KBM-7 (cell line): Measurements from ENCODE around the gene IHH.

Source experiments
- DNase-seq: peaks from one replicate; pipeline ENCODE4 v3.0.0-alpha.2; 2015
- in situ Hi-C: fragments of 300-500 bp; cut with MboI; formaldehyde crosslinking; loops from 2 replicates; pipeline ENCODE4 v1.14.3; 2020; ENCODE audit warnings: low sequenced_read_pairs, low pct_unique_long_range_greater_than_20kb, mixed read lengths

The IHH gene

DNA sequence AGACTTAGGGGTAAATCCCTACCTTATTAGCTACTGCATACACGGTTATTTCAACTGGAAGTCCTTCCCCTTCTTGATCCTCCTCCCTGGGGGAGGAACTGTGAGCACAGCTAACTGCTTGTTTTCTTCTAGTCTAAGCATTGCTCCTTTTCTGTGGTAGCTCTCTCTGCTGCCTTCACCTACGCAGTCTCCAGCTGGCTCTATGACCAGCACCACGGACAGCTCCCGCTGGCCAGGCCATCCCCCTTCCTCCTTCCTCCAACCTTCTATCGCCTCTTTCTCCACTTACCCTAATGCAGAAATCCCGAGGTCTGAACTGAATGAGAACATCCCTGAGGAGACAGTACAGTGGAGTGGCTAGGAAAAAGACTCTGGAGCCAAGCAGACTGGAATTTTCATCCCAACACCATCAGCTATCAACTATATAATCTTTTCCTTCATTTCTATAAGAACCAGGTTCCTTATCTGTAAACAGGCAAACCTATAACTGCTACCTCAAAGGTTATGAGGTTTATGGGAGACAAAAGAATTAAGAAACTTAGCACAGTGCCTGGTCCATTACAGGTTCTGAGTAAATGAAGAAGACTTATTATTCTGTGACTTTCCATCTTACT is 14.7 kb downstream of the IHH start:
- in situ Hi-C loops = no loop called here
- DNase-seq = peak; percentile 63

DNA sequence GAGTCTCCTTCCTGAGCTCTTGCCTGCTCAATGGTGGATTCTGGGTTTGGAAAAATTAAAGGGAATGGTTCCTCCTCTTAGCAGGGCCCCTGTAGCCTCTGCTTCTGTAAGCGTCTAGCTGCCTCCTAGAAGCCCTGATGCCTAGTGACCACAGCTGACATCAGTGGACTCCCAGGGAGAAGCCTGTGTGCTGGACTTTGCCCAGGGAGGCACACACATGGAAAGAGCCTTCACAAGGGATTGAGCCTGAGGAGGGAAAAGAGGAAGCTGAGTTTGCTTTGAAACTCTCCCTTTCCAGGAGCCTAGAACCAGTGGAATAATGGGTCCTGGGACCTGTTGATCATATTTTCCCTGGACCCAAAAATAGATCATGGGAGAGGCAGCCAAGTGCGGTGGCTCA is 18.0 kb downstream of the IHH start:
- in situ Hi-C loops = no loop called here

DNA sequence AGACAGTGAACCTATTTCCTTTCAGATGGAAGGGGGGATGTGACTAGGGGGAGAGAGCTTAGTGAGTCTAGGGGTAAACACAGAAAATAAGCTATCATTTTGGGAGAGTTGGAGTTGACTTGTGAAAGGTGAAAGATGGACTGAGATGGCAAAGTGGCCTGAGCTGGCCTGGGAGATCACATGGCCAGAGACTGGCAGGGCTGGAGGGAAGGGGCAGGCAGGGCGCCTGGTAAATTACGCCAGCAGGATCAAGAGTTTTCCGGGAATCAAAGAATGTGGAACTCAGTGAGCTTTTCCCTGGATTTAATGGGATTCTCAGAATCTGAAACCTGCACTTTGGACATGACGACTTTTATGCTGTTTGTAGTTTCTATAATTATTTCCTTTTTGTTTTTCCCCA is 18.6 kb downstream of the IHH start:
- in situ Hi-C loops = no loop called here
- no peak for DNase-seq

More for the DNA sequence above, 18.0 kb downstream of the IHH start:
- DNase-seq = no peak

DNA sequence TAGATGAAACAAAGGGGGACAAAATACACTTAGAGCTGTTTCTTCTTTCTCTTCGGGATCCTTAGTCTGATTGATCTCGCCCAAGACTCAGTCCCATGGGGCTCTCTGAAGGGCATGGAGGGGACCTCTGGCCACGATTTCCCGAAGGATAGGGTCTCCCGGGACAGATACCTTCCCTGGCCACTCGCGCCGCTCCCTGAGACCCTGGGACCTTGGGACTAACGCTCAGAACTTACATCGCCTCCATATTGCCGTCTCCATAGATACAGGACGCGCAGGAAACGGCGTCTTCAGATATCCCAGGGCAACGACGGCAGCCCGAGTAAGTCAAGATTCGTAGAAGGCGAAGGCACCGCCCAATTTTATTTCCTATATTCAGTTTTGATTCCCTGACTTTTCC is 19.5 kb downstream of the IHH start, which contains the start of gene CFAP65:
Gene CFAP65, minus strand, starts transcription at position 265 of the 400 bp plus-strand sequence. CDS start 2,468 bp downstream, outside the sequence.
- no peak for DNase-seq
- in situ Hi-C loops = no loop called here

DNA sequence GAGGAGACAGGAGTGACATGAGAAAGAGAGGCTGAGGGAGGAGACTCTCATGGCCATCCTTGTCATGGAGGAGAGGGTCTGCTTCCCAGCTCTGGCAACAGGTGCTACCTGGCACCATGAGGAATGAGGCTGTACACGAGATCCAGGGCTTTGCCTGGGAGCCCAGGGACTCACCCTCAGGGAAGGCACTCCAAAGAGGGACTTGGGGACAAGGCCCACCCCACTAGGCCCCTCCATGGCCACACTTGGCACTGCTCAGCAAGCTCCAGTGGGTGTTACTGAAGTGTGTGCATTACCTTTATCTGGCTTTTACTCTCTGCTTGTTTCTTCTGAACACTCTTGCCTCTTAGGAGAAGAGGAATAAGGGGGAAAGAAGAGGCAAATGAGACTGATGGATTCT is 22.1 kb downstream of the IHH start:
- in situ Hi-C loops = no loop called here
- DNase-seq = no peak

DNA sequence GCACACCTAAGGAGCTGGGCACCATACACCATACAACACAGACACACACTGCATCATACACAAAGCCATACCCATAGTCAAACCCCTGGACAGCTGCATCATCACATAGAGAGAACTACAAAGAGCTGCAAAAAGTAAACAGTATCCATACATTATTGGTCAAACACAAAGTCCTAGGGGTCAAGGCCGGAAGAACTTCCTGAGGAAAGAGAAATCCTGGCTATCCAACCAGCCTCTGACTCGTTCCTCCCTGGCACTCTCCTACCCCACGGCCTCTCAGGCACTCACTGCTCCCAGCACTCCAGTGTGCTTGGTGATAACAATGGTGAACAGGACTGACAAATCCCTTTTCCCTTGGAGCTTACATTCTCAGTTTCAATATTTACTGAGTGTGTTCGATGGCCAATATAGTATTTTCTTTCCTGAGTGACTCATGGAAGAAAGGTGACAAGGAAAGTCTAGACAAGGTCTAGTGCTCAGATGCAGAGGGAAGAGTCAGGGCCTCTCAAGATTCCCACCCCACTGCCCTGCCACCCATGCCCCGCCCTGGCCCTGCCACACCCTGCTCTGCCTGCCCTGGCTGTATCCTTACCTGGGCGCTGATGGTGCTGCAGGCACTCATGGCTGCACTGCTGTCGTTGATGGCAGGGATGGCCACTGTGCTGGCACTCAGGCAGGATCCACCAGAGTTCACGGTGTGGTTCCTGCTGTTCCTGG is 22.8 kb downstream of the IHH start:
- in situ Hi-C loops = no loop called here
- DNase-seq = no peak

DNA sequence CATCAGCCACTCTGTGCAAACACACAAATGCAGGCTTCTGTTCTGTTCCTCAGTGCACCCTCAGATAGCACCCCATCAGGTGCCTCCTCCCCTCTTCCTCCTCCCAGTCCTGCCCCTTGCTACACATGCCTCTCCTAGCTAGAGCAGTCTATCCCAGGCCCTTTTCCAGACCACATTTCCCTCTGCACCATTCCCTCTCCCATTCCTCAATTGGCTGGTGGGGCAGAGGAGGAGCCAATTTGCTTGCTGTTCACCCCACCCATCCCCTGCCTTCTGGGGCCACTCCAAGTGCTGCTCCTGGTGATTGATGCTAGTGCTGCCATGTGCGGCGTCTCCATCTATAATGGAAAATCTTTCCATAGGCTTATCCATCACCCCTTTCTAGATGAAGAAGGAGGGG is 24.8 kb downstream of the IHH start:
- in situ Hi-C loops = no loop called here

DNA sequence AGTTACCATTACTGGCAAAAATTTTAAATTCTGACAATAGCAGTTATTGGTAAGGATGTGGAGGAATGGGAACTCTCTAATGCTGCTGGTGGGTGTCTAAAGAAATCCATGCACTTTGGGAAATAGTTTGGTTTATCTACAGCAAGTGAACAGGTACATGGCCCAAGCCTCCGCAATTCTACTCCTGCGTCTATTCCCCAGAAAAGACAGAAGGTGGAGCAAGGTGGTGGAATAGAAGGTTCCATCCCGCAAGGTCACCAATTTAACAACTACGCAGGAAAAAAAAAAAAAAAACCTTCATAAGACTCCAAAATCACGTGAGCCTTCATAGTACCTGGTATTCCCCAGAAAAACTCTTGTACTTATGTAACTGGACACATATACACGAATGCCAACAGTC is 25.9 kb downstream of the IHH start:
- in situ Hi-C loops = no loop called here
- DNase-seq = no peak

More for the DNA sequence above, 24.8 kb downstream of the IHH start:
- DNase-seq = no peak

DNA sequence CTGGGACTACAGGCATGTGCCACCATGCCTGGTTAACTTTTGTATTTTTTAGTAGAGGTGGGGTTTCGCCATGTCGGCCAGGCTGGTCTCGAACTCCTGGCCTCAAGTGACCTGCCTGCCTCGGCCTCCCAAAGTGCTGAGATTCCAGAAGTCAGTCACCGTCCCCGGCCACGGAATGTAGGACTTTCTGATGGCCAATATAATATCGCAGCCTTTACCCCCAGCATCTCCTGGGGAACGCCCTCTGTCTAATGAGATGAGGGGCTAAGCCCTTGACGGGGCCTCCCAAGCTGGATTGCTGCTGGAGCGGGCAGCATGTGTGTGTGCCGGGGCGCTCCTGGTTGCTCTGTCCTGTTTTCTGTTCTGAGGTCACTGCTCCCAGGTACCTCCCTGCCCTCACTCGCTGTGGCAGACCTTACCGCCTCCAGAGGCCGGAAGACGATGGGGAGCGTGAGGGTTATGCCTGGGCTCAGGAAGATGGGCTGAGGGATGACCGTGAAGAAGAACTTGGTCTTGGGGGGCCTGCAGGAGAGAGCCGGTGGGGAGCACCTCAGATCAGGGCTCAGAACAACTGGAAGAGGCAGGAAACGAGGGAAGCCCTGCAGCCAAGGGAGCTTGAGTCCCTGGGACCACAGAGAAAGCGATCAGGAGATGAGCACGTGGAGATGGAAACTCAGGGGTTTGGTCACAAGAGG is 28.5 kb downstream of the IHH start:
- in situ Hi-C loops = no loop called here
- no peak for DNase-seq

DNA sequence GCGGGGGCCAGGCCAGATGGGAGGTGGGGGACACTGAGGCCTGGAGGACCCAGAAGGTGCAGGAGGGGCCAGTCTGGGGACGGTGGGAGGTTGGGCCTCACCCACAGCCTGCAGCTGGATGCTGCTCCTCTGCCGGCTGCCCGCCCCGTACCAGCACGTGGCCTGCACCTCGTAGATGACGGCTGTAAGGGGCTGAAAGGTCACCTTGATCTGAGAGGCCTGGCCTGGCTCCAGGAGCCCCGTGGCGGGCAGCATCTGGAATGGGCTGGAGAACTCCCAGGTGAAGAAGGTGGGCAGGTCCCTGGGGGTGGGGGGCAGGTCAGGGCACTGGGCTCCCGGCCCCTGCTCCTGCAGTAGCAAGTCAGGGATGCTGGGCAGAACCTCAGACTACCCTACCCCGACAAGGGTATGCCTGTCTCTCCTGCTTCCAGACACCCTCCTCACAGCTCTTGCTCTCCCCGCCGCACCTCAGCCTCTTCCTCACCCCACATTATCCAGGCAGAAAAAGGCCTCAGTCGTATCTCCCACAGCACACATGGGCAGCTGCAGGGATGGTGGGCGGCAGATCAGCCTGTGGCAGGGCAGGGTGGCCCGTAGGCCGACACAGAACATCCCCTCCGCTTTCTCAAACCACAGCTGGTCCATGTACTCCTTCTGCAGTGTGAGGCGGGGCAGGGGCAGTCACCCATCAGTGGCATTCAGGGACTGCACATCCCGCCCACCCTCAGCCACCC is 29.5 kb downstream of the IHH start:
- in situ Hi-C loops = no loop called here
- no peak for DNase-seq

DNA sequence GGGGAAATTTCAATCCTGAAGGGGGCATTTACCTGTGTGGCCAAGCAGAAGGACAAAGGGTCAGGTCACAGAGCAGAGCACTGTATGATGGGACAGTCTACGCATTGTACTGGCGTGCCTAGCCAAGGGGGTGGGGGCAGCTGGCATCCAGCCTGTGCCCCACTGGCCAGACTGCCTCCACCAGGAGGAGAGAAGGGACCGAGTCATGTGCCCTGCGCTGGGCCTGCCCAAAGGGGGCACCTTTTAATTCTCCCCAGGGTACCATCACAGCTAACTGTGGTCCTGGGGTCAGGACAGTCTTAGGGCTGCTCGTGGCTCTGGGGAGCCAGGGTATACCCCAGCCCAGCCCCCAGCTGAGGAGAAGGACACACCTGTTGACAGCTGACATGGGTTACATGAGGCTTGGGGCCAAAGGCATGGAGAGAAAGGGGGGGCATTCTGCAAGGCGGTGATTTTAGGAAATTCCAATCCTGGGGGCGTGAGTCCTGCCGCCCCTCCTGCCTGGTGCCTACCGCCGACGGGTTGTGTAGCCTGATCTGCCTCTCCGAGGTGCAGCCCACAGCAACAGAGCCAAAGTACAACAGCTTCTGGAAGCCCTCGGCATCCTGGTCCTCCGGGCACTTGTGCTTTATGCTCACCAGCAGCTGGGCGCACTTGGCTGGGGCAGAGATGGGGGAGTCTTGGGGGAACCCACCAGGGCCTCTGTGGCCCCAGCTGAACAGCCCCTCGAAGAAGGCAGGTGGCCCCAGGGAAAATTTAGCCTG is 30.4 kb downstream of the IHH start:
- no peak for DNase-seq
- in situ Hi-C loops = no loop called here

DNA sequence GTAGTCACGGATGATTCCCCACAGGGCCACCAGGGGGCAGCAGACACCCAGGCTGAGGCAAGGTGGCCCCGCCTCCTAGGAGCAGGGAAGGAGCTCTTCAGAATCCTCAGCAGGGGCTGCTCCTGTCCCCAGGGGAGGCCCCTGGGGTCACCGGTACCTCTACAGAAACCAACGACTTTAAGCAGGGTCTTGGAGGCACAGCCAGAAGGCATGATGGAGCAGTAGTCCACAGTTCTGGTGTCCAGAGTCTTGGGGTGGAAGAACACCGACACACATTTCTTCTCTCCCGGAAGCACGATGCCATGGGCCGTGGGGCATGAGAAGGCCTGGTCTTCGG is 30.9 kb downstream of the IHH start:
- in situ Hi-C loops = no loop called here
- peak; percentile 70 for DNase-seq

DNA sequence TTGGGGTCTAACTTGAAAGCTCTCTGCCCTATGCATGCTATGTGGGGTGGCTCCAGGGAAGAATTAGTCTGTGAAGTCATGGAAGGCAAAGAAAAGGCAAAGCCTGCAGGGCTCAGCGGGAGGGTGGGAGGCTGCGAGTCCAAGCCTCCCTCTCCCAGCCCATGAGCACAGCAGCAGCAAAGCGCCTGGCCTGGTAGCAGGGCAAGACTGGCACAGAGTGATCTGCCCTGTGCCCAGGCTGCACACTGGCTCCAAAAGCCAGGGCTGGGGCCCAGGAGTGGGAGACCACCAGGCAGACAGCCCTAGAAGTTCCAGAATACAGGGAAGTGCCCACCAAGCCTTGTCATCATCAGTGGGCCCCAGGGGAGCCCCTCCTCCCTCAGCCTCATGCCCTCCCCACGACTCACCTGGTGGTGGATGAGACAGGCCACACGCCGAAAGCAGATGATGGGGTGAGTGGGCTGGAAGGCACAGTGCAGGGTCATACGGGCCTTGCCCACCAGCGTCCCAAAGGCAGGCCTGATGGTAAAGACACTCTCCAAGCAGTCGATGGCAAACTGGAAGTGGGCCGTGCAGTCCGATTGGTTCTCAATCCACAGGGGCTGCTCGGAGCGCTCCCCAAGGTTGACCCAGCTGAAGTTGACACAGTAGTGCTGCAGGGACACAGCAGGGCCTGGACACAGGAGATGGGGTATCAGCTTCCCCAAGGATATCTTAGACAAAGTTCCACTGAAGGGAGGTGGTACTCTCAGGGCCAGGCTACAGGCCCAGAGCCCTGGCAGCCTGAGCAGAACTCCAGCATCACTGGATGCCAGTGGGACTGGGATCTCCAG is 31.5 kb downstream of the IHH start:
- in situ Hi-C loops = no loop called here

DNA sequence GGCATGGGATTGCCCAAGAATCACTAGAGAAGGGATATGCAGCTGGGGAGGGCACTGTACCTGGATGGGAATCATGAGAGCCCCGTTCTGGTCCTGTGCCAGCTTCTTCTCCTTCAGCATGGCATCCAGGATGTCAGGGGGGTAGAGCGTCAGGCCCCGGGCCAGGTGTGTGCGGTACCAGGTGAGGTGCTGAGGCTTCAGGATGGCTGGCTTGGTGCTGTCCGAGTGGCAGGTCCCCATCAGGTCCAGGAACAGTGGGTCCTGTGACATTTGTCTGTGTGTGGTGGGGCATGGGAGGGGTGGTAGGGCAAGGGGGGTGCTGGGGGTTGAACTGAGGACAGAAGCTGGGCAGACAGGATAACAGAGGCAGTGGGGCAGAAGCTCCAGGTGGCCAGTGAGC is 32.6 kb downstream of the IHH start:
- in situ Hi-C loops = no loop called here
- no peak for DNase-seq

More for the DNA sequence above, 31.5 kb downstream of the IHH start:
- no peak for DNase-seq

DNA sequence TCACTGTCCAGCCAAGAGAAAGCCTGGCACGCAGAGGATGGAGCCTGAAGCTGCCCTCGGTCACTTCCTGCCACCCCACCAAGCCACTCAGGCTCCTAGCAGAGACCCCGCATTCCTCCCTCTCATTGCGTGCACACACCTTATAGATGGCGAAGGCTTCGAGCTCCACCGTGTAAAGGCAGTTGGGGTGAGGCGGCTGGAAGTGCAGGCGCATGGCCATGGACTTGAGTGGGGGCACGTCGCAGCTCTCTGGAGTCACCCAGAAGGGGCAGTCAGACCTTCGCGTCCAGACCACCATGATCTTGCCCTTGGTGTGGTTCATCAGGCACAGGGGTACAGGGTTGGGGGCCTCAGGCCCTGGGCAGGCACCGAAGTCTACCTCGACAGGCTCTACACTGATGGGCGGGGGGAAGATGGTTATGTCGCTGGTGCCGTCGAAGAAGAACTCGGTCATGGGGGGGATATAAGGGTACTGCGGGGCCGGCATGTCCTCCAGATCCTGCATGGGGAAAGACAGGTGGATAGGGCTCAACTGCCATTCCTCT is 33.1 kb downstream of the IHH start:
- in situ Hi-C loops = no loop called here
- no peak for DNase-seq

DNA sequence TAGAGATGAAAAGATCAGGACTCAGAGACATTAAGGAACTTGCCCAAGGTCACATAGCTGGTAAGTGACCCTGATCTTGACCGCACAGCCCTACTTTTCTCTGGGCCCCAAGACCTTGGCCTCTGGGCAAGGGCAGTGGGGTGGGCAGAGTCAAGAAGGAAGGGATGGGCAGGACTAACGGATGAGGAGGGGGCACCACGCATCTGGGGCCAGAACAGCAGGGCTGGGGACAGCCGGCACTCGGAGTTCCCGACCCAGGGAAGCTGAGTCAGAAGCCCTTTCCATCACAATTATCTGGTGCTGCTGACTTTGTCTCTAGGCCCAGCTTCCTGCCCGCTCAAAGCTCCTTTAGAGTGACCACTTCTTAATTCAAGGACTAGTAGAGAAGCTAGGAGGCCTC is 33.8 kb downstream of the IHH start:
- no peak for DNase-seq
- in situ Hi-C loops = no loop called here

DNA sequence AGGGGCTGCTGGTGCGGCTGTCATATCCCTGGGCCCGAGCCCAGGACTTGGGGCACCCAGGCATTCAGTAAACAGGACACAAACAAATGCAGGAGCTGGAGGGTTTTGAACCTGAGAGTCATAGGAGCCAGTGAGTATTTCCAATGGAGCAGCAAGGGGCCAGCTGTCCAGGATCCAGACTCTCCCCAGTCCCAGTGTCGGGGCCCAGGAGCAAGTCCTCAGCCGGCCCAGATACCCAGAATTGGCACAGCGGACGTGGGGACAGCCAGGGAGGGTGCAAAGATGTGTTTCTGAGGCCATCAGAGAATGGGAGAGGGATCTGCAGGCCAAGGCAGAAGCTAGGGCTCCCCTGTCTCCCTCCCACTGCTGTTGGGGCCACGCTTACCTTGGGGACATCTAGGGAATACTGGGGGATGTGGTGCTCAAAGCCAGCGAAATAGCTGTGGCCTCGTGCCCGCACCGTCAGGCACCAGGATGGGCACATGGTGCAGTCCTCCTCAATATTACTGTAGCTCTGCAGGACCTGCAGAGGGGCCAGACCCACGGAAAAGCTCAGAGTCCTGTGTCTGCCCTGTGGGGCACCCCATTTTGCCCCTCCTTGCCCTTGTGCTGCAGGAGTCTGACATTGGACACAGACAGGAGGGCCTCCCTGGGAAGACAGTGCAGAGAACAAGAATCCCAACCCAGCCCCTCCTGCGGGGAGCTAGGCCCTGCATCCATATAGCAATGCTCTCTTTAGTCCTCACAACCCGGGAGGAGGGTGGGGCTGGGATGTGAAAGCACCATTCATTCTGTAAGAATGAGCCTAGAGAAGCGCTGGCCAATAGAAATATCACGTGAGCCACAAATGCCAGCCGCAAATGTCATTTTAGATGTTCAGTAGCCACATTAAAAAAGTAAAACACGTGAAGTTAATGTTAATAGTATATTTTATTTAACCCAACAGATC is 34.8 kb downstream of the IHH start:
- no peak for DNase-seq
- in situ Hi-C loops = no loop called here
